ENCODE measurements around the gene LCE3A.

- TF ChIP-seq, protein P1, sequence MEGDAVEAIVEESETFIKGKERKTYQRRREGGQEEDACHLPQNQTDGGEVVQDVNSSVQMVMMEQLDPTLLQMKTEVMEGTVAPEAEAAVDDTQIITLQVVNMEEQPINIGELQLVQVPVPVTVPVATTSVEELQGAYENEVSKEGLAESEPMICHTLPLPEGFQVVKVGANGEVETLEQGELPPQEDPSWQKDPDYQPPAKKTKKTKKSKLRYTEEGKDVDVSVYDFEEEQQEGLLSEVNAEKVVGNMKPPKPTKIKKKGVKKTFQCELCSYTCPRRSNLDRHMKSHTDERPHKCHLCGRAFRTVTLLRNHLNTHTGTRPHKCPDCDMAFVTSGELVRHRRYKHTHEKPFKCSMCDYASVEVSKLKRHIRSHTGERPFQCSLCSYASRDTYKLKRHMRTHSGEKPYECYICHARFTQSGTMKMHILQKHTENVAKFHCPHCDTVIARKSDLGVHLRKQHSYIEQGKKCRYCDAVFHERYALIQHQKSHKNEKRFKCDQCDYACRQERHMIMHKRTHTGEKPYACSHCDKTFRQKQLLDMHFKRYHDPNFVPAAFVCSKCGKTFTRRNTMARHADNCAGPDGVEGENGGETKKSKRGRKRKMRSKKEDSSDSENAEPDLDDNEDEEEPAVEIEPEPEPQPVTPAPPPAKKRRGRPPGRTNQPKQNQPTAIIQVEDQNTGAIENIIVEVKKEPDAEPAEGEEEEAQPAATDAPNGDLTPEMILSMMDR (conservative IDR thresholded peaks at IDR 0.05; ENCODE audit: low read depth, low read length): no peak
- no peak for TF ChIP-seq EZH2 (IDR thresholded peaks at IDR 0.05; ENCODE audit: borderline replicate concordance, low read depth, low read length, poor library complexity, severe bottlenecking)
Measured at GRCh38 chr1:152599934-152600333, 23.0 kb downstream of the LCE3A start, which contains the start of gene LCE3C.

All from A673 (cell line).